ENCODE data around the gene HIRA.
"Not testable (repeated sequence)": the region's sequence is repeated elsewhere in the genome, so short reads cannot be mapped to it uniquely, and the experiment has no call there.

HIRA gene

GRCh38 chr22:19463491-19464469, 32.2 kb upstream of the HIRA start:
- no peak for DNase-seq (ENCODE audit: low read depth)

- no peak for DNase-seq (ENCODE audit: low read depth)
Observed at GRCh38 chr22:19463008-19463407, 31.5 kb upstream of the HIRA start.

GRCh38 chr22:19461506-19461905, 30.0 kb upstream of the HIRA start:
- DNase-seq (ENCODE audit: low read depth): no peak

- no peak for DNase-seq (ENCODE audit: low read depth)
Observed at GRCh38 chr22:19460036-19460435, 28.5 kb upstream of the HIRA start.

- no peak for DNase-seq (ENCODE audit: low read depth)
Observed at GRCh38 chr22:19457828-19458428, 26.4 kb upstream of the HIRA start.

GRCh38 chr22:19456541-19456940, 25.0 kb upstream of the HIRA start:
- DNase-seq (ENCODE audit: low read depth): no peak

- DNase-seq (ENCODE audit: low read depth): no peak
Observed at GRCh38 chr22:19455585-19456370, 24.2 kb upstream of the HIRA start.

GRCh38 chr22:19455033-19455432, 23.5 kb upstream of the HIRA start:
- no peak for DNase-seq (ENCODE audit: low read depth)

- DNase-seq (ENCODE audit: low read depth): no peak
Observed at GRCh38 chr22:19454156-19454555, 22.6 kb upstream of the HIRA start.

GRCh38 chr22:19453718-19454117, 22.2 kb upstream of the HIRA start:
- DNase-seq (ENCODE audit: low read depth): no peak

GRCh38 chr22:19451570-19451969, 20.0 kb upstream of the HIRA start:
- DNase-seq (ENCODE audit: low read depth): no peak

GRCh38 chr22:19450363-19451175, 19.0 kb upstream of the HIRA start:
- no peak for DNase-seq (ENCODE audit: low read depth)

- DNase-seq (ENCODE audit: low read depth): no peak
Observed at GRCh38 chr22:19449422-19449767, 17.9 kb upstream of the HIRA start.

- DNase-seq (ENCODE audit: low read depth): no peak
Observed at GRCh38 chr22:19448739-19449421, 17.3 kb upstream of the HIRA start.

GRCh38 chr22:19448076-19448607, 16.6 kb upstream of the HIRA start:
- no peak for DNase-seq (ENCODE audit: low read depth)

- DNase-seq (ENCODE audit: low read depth): peak; percentile 59
Observed at GRCh38 chr22:19447330-19448075, 16.0 kb upstream of the HIRA start, which contains the start of gene C22orf39. TSS of gene C22orf39 (minus strand) at chr22:19447711. CDS start at chr22:19447688, 23 bp downstream.

- no peak for DNase-seq (ENCODE audit: low read depth)
Observed at GRCh38 chr22:19446603-19447329, 15.2 kb upstream of the HIRA start.

GRCh38 chr22:19445279-19445982, 13.9 kb upstream of the HIRA start:
- DNase-seq (ENCODE audit: low read depth): not testable (repeated sequence)
